A549 (cell line): ENCODE measurements around the gene SASH1.

ENCODE experiments used
- BHLHE40 ChIP-seq: IDR thresholded peaks from 2 replicates; pipeline ENCODE4 v1.6.1; 2012; ENCODE audit warnings: low read depth, low read length, inconsistent platforms
- CTCF ChIP-seq: fragments of >200 bp; sonication (Bioruptor Twin); formaldehyde crosslinking; IDR thresholded peaks from 3 replicates; pipeline ENCODE4 v1.5.1; 2016
- MAFK ChIP-seq: fragments of 450-650 bp; IDR thresholded peaks from 2 replicates; pipeline ENCODE4 v1.6.1; 2014; ENCODE audit not compliant: partially characterized antibody
- MAX ChIP-seq: IDR thresholded peaks from 2 replicates; pipeline ENCODE4 v1.6.1; 2012
- RCOR1 ChIP-seq: fragments of 150-350 bp; IDR thresholded peaks from 2 replicates; pipeline ENCODE4 v1.6.1; 2014; ENCODE audit warnings: antibody characterized with exemption, low read length, low read depth
- REST ChIP-seq: fragments of 200-600 bp; sonication (generic); IDR thresholded peaks from 2 replicates; pipeline ENCODE4 v1.6.1; 2016; ENCODE audit warnings: antibody characterized with exemption, mild to moderate bottlenecking, moderate library complexity

- TF ChIP-seq MAX (no peak), REST (no peak), RCOR1 (no peak), CTCF (no peak), MAFK (no peak), BHLHE40 (no peak)
Measured at GRCh38 chr6:148419430-148419829, 76.8 kb downstream of the SASH1 start.
